H1 (cell line): ENCODE results near the gene WFDC5. TPM values are rescaled to one million over a fixed set of nuclear protein-coding genes. Genes with fewer than 3 reads are reported as not detected.

Experiments
- ASH2L ChIP-seq: fragments of 200-600, 300-600 bp; sonication (generic); IDR thresholded peaks from one replicate; pipeline ENCODE4 v1.7.1; 2017; ENCODE audit warnings: low read length
- GABPA ChIP-seq: IDR thresholded peaks from 2 replicates; pipeline ENCODE4 v1.6.1; 2011; ENCODE audit warnings: mild to moderate bottlenecking, low read length, moderate library complexity, borderline replicate concordance; ENCODE audit not compliant: insufficient read depth
- POLR2AphosphoS5 ChIP-seq: IDR thresholded peaks from 2 replicates; pipeline ENCODE4 v1.6.1; 2011; ENCODE audit warnings: low read depth, low read length
- ZNF274 ChIP-seq: IDR thresholded peaks from 2 replicates; pipeline ENCODE4 v1.7.0; 2012; ENCODE audit warnings: low read length, borderline replicate concordance; ENCODE audit errors: extremely low read depth
- polyA plus RNA-seq, 7 experiments: library from polyadenylated mRNA; depleted of rRNA in 3 of 7; stranded (reverse) in 5 of 7; unstranded in 2 of 7; fragments of >200 nt in 5 of 7; fragments of 200-250 nt in 2 of 7; gene quantifications; 1 replicate in 5 of 7; 2 replicates in 1 of 7; 4 replicates in 1 of 7; pipeline versions ENCODE4 v1.2.1 to v1.2.3, GENCODE V29; 2011 to 2013; ENCODE audit warnings: missing spikeins in 2 of 7, mixed read lengths in 2 of 7
- total RNA-seq: library from RNA; stranded (reverse); fragmentation: NEBNext Ultra II Directional; extraction: Animal tissue kit (Norgen Biotek cat#: 25700); gene quantifications from 2 replicates; pipeline ENCODE4 v1.2.1, GENCODE V29; 2021
- TF ChIP-seq, protein P1 (sequence below), 3 experiments: IDR thresholded peaks; 1 replicate in 2 of 3; 2 replicates in 1 of 3; pipeline versions ENCODE4 v1.5.1 to v1.6.1; 2011; ENCODE audit warnings: low read length in 3 of 3, mild to moderate bottlenecking in 3 of 3, inconsistent platforms in 2 of 3, low read depth in 1 of 3, moderate library complexity in 1 of 3; ENCODE audit not compliant: insufficient read depth in 1 of 3; ENCODE audit errors: control extremely low read depth in 1 of 3
- TF ChIP-seq, protein P2 (sequence below): fragments of 300-600 bp; sonication (generic); IDR thresholded peaks from 2 replicates; pipeline ENCODE4 v1.7.1; 2012; ENCODE audit warnings: low read length, moderate library complexity, mild to moderate bottlenecking, inconsistent platforms; ENCODE audit not compliant: insufficient replicate concordance

The WFDC5 gene
- total and polyA plus RNA-seq, 2 of the 8 experiments (the other 6 are each of a cell fraction or from before 2014, with no cell fraction given) = not detected

DNA sequence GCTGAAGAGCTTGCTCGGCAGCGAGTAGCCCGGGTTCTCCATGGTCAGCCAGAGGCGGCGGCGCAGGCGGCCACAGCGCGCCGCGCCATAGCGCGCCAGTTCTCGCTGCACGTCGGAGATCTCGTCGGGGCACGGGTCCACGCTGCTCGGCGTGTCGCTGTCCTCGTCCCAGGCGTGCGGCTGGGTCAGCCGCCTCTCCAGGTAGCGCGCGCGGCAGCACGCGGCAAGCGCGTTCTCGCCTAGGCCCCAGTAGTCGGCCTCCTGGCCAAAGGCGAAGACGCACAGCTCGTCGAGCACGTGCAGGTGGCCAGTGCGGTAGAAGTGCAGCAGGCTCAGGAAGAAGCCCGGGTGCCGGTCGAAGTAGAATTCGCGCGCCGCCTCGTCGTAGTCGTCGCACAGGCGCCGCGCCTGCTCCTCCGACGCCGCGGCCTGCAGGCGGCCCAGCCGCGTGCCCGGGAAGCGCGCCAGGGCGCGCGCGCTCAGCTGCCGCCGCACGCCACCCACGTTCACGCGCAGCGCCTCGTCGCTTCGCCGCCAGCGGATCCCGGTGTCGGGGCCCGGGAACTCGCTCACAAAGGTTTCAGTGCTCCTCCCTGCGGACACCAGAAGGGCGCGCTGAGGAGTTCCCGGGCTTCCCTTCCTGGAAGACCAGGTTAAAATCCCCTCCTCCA, 16.7 kb downstream of the WFDC5 start (continued):
- TF ChIP-seq, protein P1, sequence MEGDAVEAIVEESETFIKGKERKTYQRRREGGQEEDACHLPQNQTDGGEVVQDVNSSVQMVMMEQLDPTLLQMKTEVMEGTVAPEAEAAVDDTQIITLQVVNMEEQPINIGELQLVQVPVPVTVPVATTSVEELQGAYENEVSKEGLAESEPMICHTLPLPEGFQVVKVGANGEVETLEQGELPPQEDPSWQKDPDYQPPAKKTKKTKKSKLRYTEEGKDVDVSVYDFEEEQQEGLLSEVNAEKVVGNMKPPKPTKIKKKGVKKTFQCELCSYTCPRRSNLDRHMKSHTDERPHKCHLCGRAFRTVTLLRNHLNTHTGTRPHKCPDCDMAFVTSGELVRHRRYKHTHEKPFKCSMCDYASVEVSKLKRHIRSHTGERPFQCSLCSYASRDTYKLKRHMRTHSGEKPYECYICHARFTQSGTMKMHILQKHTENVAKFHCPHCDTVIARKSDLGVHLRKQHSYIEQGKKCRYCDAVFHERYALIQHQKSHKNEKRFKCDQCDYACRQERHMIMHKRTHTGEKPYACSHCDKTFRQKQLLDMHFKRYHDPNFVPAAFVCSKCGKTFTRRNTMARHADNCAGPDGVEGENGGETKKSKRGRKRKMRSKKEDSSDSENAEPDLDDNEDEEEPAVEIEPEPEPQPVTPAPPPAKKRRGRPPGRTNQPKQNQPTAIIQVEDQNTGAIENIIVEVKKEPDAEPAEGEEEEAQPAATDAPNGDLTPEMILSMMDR (IDR thresholded peaks at IDR 0.05; ENCODE audit: control extremely low read depth in 1 of 3, insufficient read depth in 1 of 3, low read depth in 1 of 3, low read length in 3 of 3) = peak; percentile 44 to 60 (median 50); a peak in 3 of 4 replicates
- TF ChIP-seq GABPA = peak; percentile 41; the same call in 1 of the 2 replicates
- TF ChIP-seq ZNF274 = no peak
- TF ChIP-seq POLR2AphosphoS5 = no peak
- TF ChIP-seq, protein P2, sequence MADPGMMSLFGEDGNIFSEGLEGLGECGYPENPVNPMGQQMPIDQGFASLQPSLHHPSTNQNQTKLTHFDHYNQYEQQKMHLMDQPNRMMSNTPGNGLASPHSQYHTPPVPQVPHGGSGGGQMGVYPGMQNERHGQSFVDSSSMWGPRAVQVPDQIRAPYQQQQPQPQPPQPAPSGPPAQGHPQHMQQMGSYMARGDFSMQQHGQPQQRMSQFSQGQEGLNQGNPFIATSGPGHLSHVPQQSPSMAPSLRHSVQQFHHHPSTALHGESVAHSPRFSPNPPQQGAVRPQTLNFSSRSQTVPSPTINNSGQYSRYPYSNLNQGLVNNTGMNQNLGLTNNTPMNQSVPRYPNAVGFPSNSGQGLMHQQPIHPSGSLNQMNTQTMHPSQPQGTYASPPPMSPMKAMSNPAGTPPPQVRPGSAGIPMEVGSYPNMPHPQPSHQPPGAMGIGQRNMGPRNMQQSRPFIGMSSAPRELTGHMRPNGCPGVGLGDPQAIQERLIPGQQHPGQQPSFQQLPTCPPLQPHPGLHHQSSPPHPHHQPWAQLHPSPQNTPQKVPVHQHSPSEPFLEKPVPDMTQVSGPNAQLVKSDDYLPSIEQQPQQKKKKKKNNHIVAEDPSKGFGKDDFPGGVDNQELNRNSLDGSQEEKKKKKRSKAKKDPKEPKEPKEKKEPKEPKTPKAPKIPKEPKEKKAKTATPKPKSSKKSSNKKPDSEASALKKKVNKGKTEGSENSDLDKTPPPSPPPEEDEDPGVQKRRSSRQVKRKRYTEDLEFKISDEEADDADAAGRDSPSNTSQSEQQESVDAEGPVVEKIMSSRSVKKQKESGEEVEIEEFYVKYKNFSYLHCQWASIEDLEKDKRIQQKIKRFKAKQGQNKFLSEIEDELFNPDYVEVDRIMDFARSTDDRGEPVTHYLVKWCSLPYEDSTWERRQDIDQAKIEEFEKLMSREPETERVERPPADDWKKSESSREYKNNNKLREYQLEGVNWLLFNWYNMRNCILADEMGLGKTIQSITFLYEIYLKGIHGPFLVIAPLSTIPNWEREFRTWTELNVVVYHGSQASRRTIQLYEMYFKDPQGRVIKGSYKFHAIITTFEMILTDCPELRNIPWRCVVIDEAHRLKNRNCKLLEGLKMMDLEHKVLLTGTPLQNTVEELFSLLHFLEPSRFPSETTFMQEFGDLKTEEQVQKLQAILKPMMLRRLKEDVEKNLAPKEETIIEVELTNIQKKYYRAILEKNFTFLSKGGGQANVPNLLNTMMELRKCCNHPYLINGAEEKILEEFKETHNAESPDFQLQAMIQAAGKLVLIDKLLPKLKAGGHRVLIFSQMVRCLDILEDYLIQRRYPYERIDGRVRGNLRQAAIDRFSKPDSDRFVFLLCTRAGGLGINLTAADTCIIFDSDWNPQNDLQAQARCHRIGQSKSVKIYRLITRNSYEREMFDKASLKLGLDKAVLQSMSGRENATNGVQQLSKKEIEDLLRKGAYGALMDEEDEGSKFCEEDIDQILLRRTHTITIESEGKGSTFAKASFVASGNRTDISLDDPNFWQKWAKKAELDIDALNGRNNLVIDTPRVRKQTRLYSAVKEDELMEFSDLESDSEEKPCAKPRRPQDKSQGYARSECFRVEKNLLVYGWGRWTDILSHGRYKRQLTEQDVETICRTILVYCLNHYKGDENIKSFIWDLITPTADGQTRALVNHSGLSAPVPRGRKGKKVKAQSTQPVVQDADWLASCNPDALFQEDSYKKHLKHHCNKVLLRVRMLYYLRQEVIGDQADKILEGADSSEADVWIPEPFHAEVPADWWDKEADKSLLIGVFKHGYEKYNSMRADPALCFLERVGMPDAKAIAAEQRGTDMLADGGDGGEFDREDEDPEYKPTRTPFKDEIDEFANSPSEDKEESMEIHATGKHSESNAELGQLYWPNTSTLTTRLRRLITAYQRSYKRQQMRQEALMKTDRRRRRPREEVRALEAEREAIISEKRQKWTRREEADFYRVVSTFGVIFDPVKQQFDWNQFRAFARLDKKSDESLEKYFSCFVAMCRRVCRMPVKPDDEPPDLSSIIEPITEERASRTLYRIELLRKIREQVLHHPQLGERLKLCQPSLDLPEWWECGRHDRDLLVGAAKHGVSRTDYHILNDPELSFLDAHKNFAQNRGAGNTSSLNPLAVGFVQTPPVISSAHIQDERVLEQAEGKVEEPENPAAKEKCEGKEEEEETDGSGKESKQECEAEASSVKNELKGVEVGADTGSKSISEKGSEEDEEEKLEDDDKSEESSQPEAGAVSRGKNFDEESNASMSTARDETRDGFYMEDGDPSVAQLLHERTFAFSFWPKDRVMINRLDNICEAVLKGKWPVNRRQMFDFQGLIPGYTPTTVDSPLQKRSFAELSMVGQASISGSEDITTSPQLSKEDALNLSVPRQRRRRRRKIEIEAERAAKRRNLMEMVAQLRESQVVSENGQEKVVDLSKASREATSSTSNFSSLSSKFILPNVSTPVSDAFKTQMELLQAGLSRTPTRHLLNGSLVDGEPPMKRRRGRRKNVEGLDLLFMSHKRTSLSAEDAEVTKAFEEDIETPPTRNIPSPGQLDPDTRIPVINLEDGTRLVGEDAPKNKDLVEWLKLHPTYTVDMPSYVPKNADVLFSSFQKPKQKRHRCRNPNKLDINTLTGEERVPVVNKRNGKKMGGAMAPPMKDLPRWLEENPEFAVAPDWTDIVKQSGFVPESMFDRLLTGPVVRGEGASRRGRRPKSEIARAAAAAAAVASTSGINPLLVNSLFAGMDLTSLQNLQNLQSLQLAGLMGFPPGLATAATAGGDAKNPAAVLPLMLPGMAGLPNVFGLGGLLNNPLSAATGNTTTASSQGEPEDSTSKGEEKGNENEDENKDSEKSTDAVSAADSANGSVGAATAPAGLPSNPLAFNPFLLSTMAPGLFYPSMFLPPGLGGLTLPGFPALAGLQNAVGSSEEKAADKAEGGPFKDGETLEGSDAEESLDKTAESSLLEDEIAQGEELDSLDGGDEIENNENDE = no peak
- no peak for TF ChIP-seq ASH2L
- TF ChIP-seq, all 59 proteins: peak for 16
